IMR-90 (cell line): Measurements from ENCODE around the gene NFILZ. TPM values are rescaled to one million over a fixed set of nuclear protein-coding genes. Genes with fewer than 3 reads are reported as not detected.

Experiments used
- ATAC-seq: fragments of 200-7000 bp; cut with Tn5 transposase; 2 replicates; pipeline ENCODE4 v1.9.1; 2020; ENCODE audit warnings: low read depth, mild to moderate bottlenecking, moderate library complexity
- BruUV-seq: library from RNA; stranded (reverse); fragments of 400-500 nt; replicated peaks from 2 replicates; lab custom pipeline; 2021; lab: Mats Ljungman, UMichigan
- CTCF ChIA-PET: fragments of 300-600 bp; formaldehyde crosslinking; extraction: SDS; loops from one replicate; lab custom pipeline; 2021; ENCODE audit warnings: antibody characterized with exemption; lab: Yijun Ruan, JAX
- POLR2A ChIA-PET: fragments of 300-600 bp; sonication (Branson Sonifier 250); formaldehyde crosslinking; loops from one replicate; lab custom pipeline; 2022; ENCODE audit warnings: antibody characterized with exemption; ENCODE audit not compliant: unreplicated experiment; lab: Charles Lee
- DNase-seq: peaks from one replicate; pipeline ENCODE4 v3.0.0; 2013
- H2AFZ ChIP-seq: replicated peaks from 2 replicates; pipeline ENCODE3; 2013; ENCODE audit warnings: low read length, mild to moderate bottlenecking; ENCODE audit not compliant: poor library complexity
- H2AK5ac ChIP-seq: 2 replicates; pipeline ENCODE4 v1.6.1; 2013; ENCODE audit warnings: low read depth, low read length, inconsistent platforms
- H2AK9ac ChIP-seq: replicated peaks from 2 replicates; pipeline ENCODE3; 2013; ENCODE audit warnings: mild to moderate bottlenecking, low read depth, low read length, moderate library complexity; ENCODE audit not compliant: poor library complexity
- H2BK120ac ChIP-seq: 2 replicates; pipeline ENCODE4 v1.6.1; 2013; ENCODE audit warnings: low read depth, low read length, inconsistent platforms
- H2BK15ac ChIP-seq: 3 replicates; pipeline ENCODE4 v1.6.1; 2013; ENCODE audit warnings: low read depth, low read length, inconsistent platforms
- H2BK20ac ChIP-seq: 2 replicates; pipeline ENCODE4 v1.6.1; 2013; ENCODE audit warnings: low read depth, mild to moderate bottlenecking, inconsistent platforms, low read length, moderate library complexity
- H2BK5ac ChIP-seq: 2 replicates; pipeline ENCODE4 v1.6.1; 2013; ENCODE audit warnings: mild to moderate bottlenecking, low read depth, low read length, inconsistent platforms; ENCODE audit not compliant: poor library complexity, severe bottlenecking
- H3K14ac ChIP-seq: replicated peaks from 2 replicates; pipeline ENCODE4 v1.6.1; 2013; ENCODE audit warnings: low read depth, low read length, inconsistent platforms
- H3K18ac ChIP-seq: 2 replicates; pipeline ENCODE4 v1.6.1; 2013; ENCODE audit warnings: low read depth, low read length, control low read depth
- H3K23ac ChIP-seq: 2 replicates; pipeline ENCODE4 v1.6.1; 2013; ENCODE audit warnings: low read depth, low read length, inconsistent platforms
- H3K27ac ChIP-seq: 2 replicates; pipeline ENCODE4 v1.5.1; 2013; ENCODE audit warnings: mild to moderate bottlenecking, control low read depth, low read length; ENCODE audit not compliant: insufficient read depth
- H3K27me3 ChIP-seq: 2 replicates; pipeline ENCODE4 v1.6.1; 2013; ENCODE audit warnings: low read length; ENCODE audit not compliant: control insufficient read depth, insufficient read depth
- H3K36me3 ChIP-seq: 2 replicates; pipeline ENCODE4 v1.6.1; 2013; ENCODE audit warnings: low read length, mixed read lengths; ENCODE audit not compliant: control insufficient read depth, insufficient read depth
- H3K4ac ChIP-seq: 2 replicates; pipeline ENCODE4 v1.6.1; 2013; ENCODE audit warnings: low read depth, low read length, inconsistent platforms
- H3K4me1 ChIP-seq: 2 replicates; pipeline ENCODE4 v1.6.1; 2013; ENCODE audit warnings: low read length, mixed read lengths; ENCODE audit not compliant: control insufficient read depth, insufficient read depth
- H3K4me2 ChIP-seq: 2 replicates; pipeline ENCODE4 v1.6.1; 2013; ENCODE audit warnings: low read depth, mild to moderate bottlenecking, control low read depth, low read length, moderate library complexity
- H3K4me3 ChIP-seq: 2 replicates; pipeline ENCODE4 v1.5.1; 2013; ENCODE audit warnings: low read depth, mild to moderate bottlenecking, control low read depth, low read length, moderate library complexity; ENCODE audit not compliant: insufficient read depth
- H3K56ac ChIP-seq: 2 replicates; pipeline ENCODE4 v1.6.1; 2013; ENCODE audit warnings: low read length, inconsistent platforms; ENCODE audit not compliant: insufficient read depth; ENCODE audit errors: extremely low read depth
- H3K79me1 ChIP-seq, 2 experiments: 2 replicates each; pipeline ENCODE4 v1.6.1; 2013; ENCODE audit warnings: low read length in 2 of 2, inconsistent platforms in 1 of 2, low read depth in 1 of 2
- H3K9ac ChIP-seq: 2 replicates; pipeline ENCODE4 v1.6.1; 2013; ENCODE audit warnings: low read depth, low read length, control low read depth
- H3K9me1 ChIP-seq: 2 replicates; pipeline ENCODE4 v1.6.1; 2013; ENCODE audit warnings: low read length, inconsistent platforms; ENCODE audit not compliant: insufficient read depth
- H3K9me3 ChIP-seq: 2 replicates; pipeline ENCODE4 v1.6.1; 2013; ENCODE audit warnings: low read length; ENCODE audit not compliant: control insufficient read depth, insufficient read depth
- H4K20me1 ChIP-seq: 2 replicates; pipeline ENCODE4 v1.6.1; 2013; ENCODE audit warnings: low read length, inconsistent platforms; ENCODE audit not compliant: insufficient read depth
- H4K5ac ChIP-seq: 2 replicates; pipeline ENCODE4 v1.6.1; 2013; ENCODE audit warnings: mild to moderate bottlenecking, low read depth, low read length, control low read depth
- H4K8ac ChIP-seq, 2 experiments: 2 replicates each; pipeline ENCODE4 v1.6.1; 2013; ENCODE audit warnings: low read depth in 2 of 2, low read length in 2 of 2, control low read depth in 1 of 2, inconsistent platforms in 1 of 2
- H4K91ac ChIP-seq: 2 replicates; pipeline ENCODE4 v1.6.1; 2013; ENCODE audit warnings: low read depth, low read length, inconsistent platforms; ENCODE audit not compliant: insufficient read depth
- FOS ChIP-seq: fragments of 150-350 bp; IDR thresholded peaks from 2 replicates; pipeline ENCODE4 v1.6.1; 2016; ENCODE audit warnings: low read depth, low read length
- NFE2L2 ChIP-seq: fragments of 150-350 bp; IDR thresholded peaks from 2 replicates; pipeline ENCODE4 v1.6.1; 2016; ENCODE audit warnings: low read depth, mild to moderate bottlenecking, low read length
- POLR2A ChIP-seq: IDR thresholded peaks from 2 replicates; pipeline ENCODE4 v1.6.1; 2012; ENCODE audit warnings: mild to moderate bottlenecking, low read depth, low read length
- RAD21 ChIP-seq: IDR thresholded peaks from 2 replicates; pipeline ENCODE4 v1.6.1; 2012; ENCODE audit warnings: low read length, improper control_type of control experiment
- RCOR1 ChIP-seq: IDR thresholded peaks from 2 replicates; pipeline ENCODE4 v1.6.1; 2012; ENCODE audit warnings: mild to moderate bottlenecking, low read length, improper control_type of control experiment; ENCODE audit not compliant: insufficient replicate concordance
- WGBS, 2 experiments: methylation state at CpG; one replicate each; pipeline versions ENCODE4 v1.1.5 to v1.1.7; 2013; ENCODE audit warnings: missing lambda C conversion rate in 2 of 2; ENCODE audit not compliant: insufficient read length in 1 of 2; ENCODE audit errors: extremely low coverage in 2 of 2; 5-methylcytosine and 5-hydroxymethylcytosine counted together
- dilution Hi-C: fragments of 300-500 bp; cut with HindIII; formaldehyde crosslinking; loops from one replicate; pipeline ENCODE4 v1.14.3; 2018; ENCODE audit warnings: low sequenced_read_pairs; ENCODE audit not compliant: unreplicated experiment
- in situ Hi-C: fragments of 300-500 bp; cut with MboI; formaldehyde crosslinking; loops from 3 replicates; pipeline ENCODE4 v1.14.3; 2019; ENCODE audit warnings: low sequenced_read_pairs, inconsistent platforms, mixed read lengths
- intact Hi-C: fragments of 100-400 bp; cut with micrococcal nuclease; formaldehyde crosslinking; loops from 2 replicates; pipeline ENCODE4 v1.10.0; 2022
- polyA plus RNA-seq, 3 experiments: library from polyadenylated mRNA; depleted of rRNA; stranded (reverse); fragments of >200 nt; gene quantifications; 2 replicates each; pipeline ENCODE4 v1.2.3, GENCODE V29; 2012; ENCODE audit warnings: low replicate concordance in 1 of 3
- total RNA-seq: library from RNA; depleted of rRNA; stranded (reverse); fragments of >200 nt; gene quantifications from 2 replicates; pipeline ENCODE4 v1.2.3, GENCODE V29; 2012
- TF ChIP-seq, protein P1 (sequence below): conservative IDR thresholded peaks from 2 replicates; pipeline ENCODE4 v1.5.1; 2012; ENCODE audit warnings: mild to moderate bottlenecking, low read depth, low read length, improper control_type of control experiment
- TF ChIP-seq, protein P2 (sequence below): fragments of 150-350 bp; IDR thresholded peaks from 2 replicates; pipeline ENCODE4 v1.6.1; 2016; ENCODE audit warnings: low read depth, mild to moderate bottlenecking, low read length, moderate library complexity, borderline replicate concordance

NFILZ gene
- total and polyA plus RNA-seq, 2 of the 4 experiments (the other 2 are of a cell fraction) = not detected

DNA sequence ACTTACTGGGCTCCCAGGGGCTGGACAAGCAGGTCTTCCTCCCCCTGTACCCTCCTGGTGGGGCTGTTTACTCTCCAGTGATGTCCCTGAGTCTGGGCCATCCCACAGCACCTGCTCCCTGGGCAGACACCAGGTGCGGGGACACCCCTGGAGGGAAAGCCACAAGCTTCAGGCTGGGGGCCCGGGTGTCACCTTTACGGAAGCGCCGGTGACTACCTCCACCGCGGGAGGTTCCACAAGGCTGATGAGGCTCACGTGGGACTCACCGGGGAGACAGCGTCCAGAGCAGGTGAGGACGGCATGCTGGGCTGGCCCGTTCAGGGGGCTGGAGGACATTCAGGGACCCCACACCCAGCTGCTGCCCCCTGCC, 24.9 kb downstream of the NFILZ start:
- no peak overlapping the region for H3K4ac ChIP-seq
- H3K27ac ChIP-seq = no peak overlapping the region
- H3K9me3 ChIP-seq = no peaks in the 10 kb centered on the region
- TF ChIP-seq, protein P1, sequence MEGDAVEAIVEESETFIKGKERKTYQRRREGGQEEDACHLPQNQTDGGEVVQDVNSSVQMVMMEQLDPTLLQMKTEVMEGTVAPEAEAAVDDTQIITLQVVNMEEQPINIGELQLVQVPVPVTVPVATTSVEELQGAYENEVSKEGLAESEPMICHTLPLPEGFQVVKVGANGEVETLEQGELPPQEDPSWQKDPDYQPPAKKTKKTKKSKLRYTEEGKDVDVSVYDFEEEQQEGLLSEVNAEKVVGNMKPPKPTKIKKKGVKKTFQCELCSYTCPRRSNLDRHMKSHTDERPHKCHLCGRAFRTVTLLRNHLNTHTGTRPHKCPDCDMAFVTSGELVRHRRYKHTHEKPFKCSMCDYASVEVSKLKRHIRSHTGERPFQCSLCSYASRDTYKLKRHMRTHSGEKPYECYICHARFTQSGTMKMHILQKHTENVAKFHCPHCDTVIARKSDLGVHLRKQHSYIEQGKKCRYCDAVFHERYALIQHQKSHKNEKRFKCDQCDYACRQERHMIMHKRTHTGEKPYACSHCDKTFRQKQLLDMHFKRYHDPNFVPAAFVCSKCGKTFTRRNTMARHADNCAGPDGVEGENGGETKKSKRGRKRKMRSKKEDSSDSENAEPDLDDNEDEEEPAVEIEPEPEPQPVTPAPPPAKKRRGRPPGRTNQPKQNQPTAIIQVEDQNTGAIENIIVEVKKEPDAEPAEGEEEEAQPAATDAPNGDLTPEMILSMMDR = no peak
- TF ChIP-seq, protein P2, sequence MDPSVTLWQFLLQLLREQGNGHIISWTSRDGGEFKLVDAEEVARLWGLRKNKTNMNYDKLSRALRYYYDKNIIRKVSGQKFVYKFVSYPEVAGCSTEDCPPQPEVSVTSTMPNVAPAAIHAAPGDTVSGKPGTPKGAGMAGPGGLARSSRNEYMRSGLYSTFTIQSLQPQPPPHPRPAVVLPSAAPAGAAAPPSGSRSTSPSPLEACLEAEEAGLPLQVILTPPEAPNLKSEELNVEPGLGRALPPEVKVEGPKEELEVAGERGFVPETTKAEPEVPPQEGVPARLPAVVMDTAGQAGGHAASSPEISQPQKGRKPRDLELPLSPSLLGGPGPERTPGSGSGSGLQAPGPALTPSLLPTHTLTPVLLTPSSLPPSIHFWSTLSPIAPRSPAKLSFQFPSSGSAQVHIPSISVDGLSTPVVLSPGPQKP = no peak
- TF ChIP-seq RCOR1 = no peak
- TF ChIP-seq FOS = no peak
- no peak for TF ChIP-seq RAD21
- TF ChIP-seq POLR2A = no peak
- no peak for TF ChIP-seq NFE2L2
- DNase-seq = no peak
- POLR2A ChIA-PET = no interaction called here
- in situ Hi-C loops (loop anchor here (25.0 kb wide), 1 partner anchor 432 kb away; the partner anchor contains the start of gene OR1M1), dilution Hi-C loops (no loop called here), intact Hi-C loops (no loop called here)
- H4K91ac ChIP-seq = no peak overlapping the region
- H2BK120ac ChIP-seq = no peak overlapping the region
- no peak overlapping the region for H3K9ac ChIP-seq
- peak overlapping the region; percentile 15 for H2AFZ ChIP-seq
- H3K36me3 ChIP-seq = no peaks in the 10 kb centered on the region
- no peak overlapping the region for H2BK15ac ChIP-seq
- no peak overlapping the region for H3K18ac ChIP-seq
- H3K56ac ChIP-seq = no peak overlapping the region
- H4K5ac ChIP-seq = no peak overlapping the region
- ATAC-seq = no peak
- CTCF ChIA-PET = no interaction called here
- no peak overlapping the region for H4K8ac ChIP-seq
- H2BK5ac ChIP-seq = no peak overlapping the region
- WGBS, 2 experiments = 77% methylated on average over 5 of the region's 12 CpGs; no CpG with 5 or more reads in 1 of the 2 experiments
- H2AK9ac ChIP-seq = no peak overlapping the region
- H2BK20ac ChIP-seq = no peak overlapping the region
- no peaks in the 10 kb centered on the region for H4K20me1 ChIP-seq
- H3K4me2 ChIP-seq = no peak overlapping the region
- H3K79me1 ChIP-seq = no peaks in the 10 kb centered on the region
- peaks cover 3% of the 10 kb centered on the region; the same call in 1 of the 2 replicates for H3K27me3 ChIP-seq
- H3K4me1 ChIP-seq = no peaks in the 10 kb centered on the region
- no peak overlapping the region for H3K14ac ChIP-seq
- H3K23ac ChIP-seq = no peak overlapping the region
- no peaks in the 10 kb centered on the region for H3K9me1 ChIP-seq
- no peak overlapping the region for H2AK5ac ChIP-seq
- no TSS peak for BruUV-seq
- H3K4me3 ChIP-seq = no peak overlapping the region
